CD14-positive monocyte (primary cell): Measurements from ENCODE around the gene ROBO1. TPM values are rescaled to one million over a fixed set of nuclear protein-coding genes. Genes with fewer than 3 reads are reported as not detected.

Source experiments
- DNase-seq, 3 donors: peaks; one replicate each; pipeline ENCODE4 v3.0.0-alpha.2; 2011 to 2022
- H2AFZ ChIP-seq: 2 replicates; pipeline ENCODE4 v1.6.0; 2012; ENCODE audit warnings: mild to moderate bottlenecking, low read depth, low read length, inconsistent platforms; ENCODE audit not compliant: insufficient read depth, poor library complexity, severe bottlenecking
- H3K27ac ChIP-seq, 2 donors: 1 replicate in 1 of 2; 2 replicates in 1 of 2; pipeline ENCODE4 v1.5.1; 2012 to 2013; ENCODE audit warnings: low read length in 2 of 2, control low read depth in 1 of 2, inconsistent platforms in 1 of 2, low read depth in 1 of 2, mild to moderate bottlenecking in 1 of 2
- H3K27me3 ChIP-seq, 2 donors: one replicate each; pipeline versions ENCODE4 v1.6.0 to v1.6.1; 2011 to 2013; ENCODE audit warnings: low read length in 2 of 2; ENCODE audit not compliant: control insufficient read depth in 2 of 2, insufficient read depth in 2 of 2
- H3K36me3 ChIP-seq, 2 donors: replicated peaks in 1 of 2; 1 replicate in 1 of 2; 2 replicates in 1 of 2; pipeline versions ENCODE4 v1.5.1 to v1.6.1; 2012 to 2013; ENCODE audit warnings: low read length in 2 of 2, control low read depth in 1 of 2, inconsistent platforms in 1 of 2, mild to moderate bottlenecking in 1 of 2; ENCODE audit not compliant: insufficient read depth in 2 of 2, control insufficient read depth in 1 of 2
- H3K4me1 ChIP-seq, 2 donors: 1 replicate in 1 of 2; 2 replicates in 1 of 2; pipeline versions ENCODE4 v1.5.1 to v1.6.1; 2012 to 2013; ENCODE audit warnings: low read length in 2 of 2, control low read depth in 1 of 2, inconsistent platforms in 1 of 2, mild to moderate bottlenecking in 1 of 2, moderate library complexity in 1 of 2; ENCODE audit not compliant: insufficient read depth in 2 of 2, control insufficient read depth in 1 of 2
- H3K4me2 ChIP-seq: replicated peaks from 2 replicates; pipeline ENCODE3; 2012; ENCODE audit warnings: low read length, moderate library complexity, mild to moderate bottlenecking; ENCODE audit not compliant: poor library complexity, severe bottlenecking; ENCODE audit errors: extremely low read depth
- H3K4me3 ChIP-seq, 3 experiments: fragments of 200-600 bp in 1 of 3; sonication (generic) in 1 of 3; replicated peaks in 1 of 3; 1 replicate in 2 of 3; 2 replicates in 1 of 3; pipeline ENCODE4 v1.5.1; 2011 to 2013; ENCODE audit warnings: low read length in 3 of 3, mild to moderate bottlenecking in 3 of 3, control low read depth in 2 of 3, low read depth in 2 of 3, inconsistent platforms in 1 of 3, moderate library complexity in 1 of 3
- H3K79me2 ChIP-seq: 2 replicates; pipeline ENCODE4 v1.6.0; 2012; ENCODE audit warnings: mild to moderate bottlenecking, control low read depth, inconsistent platforms, low read length, moderate library complexity; ENCODE audit not compliant: insufficient read depth
- H3K9ac ChIP-seq: 2 replicates; pipeline ENCODE4 v1.6.0; 2017; ENCODE audit warnings: low read length, mild to moderate bottlenecking; ENCODE audit not compliant: insufficient read depth, poor library complexity, severe bottlenecking
- H3K9me3 ChIP-seq, 2 donors: replicated peaks in 1 of 2; 1 replicate in 1 of 2; 2 replicates in 1 of 2; pipeline versions ENCODE4 v1.5.1 to v1.6.1; 2012 to 2013; ENCODE audit warnings: low read length in 2 of 2, control low read depth in 1 of 2; ENCODE audit not compliant: control insufficient read depth in 1 of 2, insufficient read depth in 1 of 2
- H4K20me1 ChIP-seq: 2 replicates; pipeline ENCODE4 v1.6.0; 2012; ENCODE audit warnings: mild to moderate bottlenecking, low read length, control low read depth, moderate library complexity; ENCODE audit not compliant: insufficient read depth
- H3K27ac Mint-ChIP-seq, 7 donors: one replicate each; pipeline ENCODE4 v1.8.0; 2020; ENCODE audit warnings: mild to moderate bottlenecking in 7 of 7, mixed read lengths in 7 of 7, moderate library complexity in 6 of 7, inconsistent platforms in 2 of 7
- H3K27me3 Mint-ChIP-seq, 3 donors: one replicate each; pipeline ENCODE4 v1.8.0; 2021 to 2022; ENCODE audit warnings: low read depth in 3 of 3, mild to moderate bottlenecking in 3 of 3, mixed read lengths in 3 of 3, moderate library complexity in 3 of 3, inconsistent platforms in 1 of 3
- H3K36me3 Mint-ChIP-seq, 2 donors: one replicate each; pipeline ENCODE4 v1.8.0; 2020; ENCODE audit warnings: mixed read lengths in 2 of 2, inconsistent platforms in 1 of 2, mild to moderate bottlenecking in 1 of 2
- H3K4me1 Mint-ChIP-seq: one replicate; pipeline ENCODE4 v1.8.0; 2020; ENCODE audit warnings: mild to moderate bottlenecking, mixed read lengths
- H3K4me3 Mint-ChIP-seq, 2 donors: one replicate each; pipeline ENCODE4 v1.8.0; 2020; ENCODE audit warnings: mild to moderate bottlenecking in 2 of 2, mixed read lengths in 2 of 2, moderate library complexity in 1 of 2
- H3K9me3 Mint-ChIP-seq, 7 donors: one replicate each; pipeline ENCODE4 v1.8.0; 2020 to 2022; ENCODE audit warnings: mixed read lengths in 7 of 7, mild to moderate bottlenecking in 6 of 7, moderate library complexity in 6 of 7, inconsistent platforms in 2 of 7
- WGBS: methylation state at CpG from one replicate; pipeline ENCODE4 v1.1.5; 2013; ENCODE audit warnings: missing lambda C conversion rate; ENCODE audit not compliant: insufficient coverage; 5-methylcytosine and 5-hydroxymethylcytosine counted together
- intact Hi-C, 2 donors: fragments of 100-400 bp; cut with micrococcal nuclease; formaldehyde crosslinking; loops; one replicate each; pipeline versions ENCODE4 v1.15.0 to v1.15.1; 2023
- polyA plus RNA-seq, 3 donors: library from polyadenylated mRNA; depleted of rRNA in 1 of 3; unstranded in 2 of 3; stranded (reverse) in 1 of 3; fragments of 300-500 nt in 2 of 3; fragments of >200 nt in 1 of 3; fragmentation: Illumina TruSeq in 2 of 3; gene quantifications; 1 replicate in 2 of 3; 2 replicates in 1 of 3; pipeline ENCODE4 v1.2.3, GENCODE V29; 2012 to 2021
- TF ChIP-seq, protein P1 (sequence below): fragments of 200-600 bp; IDR thresholded peaks from one replicate; pipeline ENCODE4 v1.8.0; 2022; ENCODE audit warnings: antibody characterized with exemption, mild to moderate bottlenecking

ROBO1 gene
- polyA plus RNA-seq, 3 donors = 0.09 to 0.10 TPM; not detected in 1

DNA sequence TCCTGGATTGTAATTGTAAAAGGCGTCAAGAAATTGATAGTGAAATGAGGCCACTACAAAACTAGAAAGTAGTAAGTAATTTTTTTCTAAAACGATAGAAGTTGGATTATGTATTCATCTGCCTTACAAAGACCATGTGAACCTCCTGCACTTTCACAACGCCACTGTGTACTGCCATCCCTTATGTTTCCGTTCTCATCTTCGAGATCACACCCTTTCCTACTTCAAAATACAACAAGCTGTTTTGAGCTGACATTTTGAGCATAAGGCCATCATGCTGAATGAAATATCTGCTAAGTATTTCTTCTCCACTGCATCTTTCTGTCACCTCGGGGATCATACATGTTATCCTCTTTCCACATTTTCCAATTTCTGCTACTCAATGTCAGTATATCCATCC, 885.5 kb downstream of the ROBO1 start:
- TF ChIP-seq, protein P1, sequence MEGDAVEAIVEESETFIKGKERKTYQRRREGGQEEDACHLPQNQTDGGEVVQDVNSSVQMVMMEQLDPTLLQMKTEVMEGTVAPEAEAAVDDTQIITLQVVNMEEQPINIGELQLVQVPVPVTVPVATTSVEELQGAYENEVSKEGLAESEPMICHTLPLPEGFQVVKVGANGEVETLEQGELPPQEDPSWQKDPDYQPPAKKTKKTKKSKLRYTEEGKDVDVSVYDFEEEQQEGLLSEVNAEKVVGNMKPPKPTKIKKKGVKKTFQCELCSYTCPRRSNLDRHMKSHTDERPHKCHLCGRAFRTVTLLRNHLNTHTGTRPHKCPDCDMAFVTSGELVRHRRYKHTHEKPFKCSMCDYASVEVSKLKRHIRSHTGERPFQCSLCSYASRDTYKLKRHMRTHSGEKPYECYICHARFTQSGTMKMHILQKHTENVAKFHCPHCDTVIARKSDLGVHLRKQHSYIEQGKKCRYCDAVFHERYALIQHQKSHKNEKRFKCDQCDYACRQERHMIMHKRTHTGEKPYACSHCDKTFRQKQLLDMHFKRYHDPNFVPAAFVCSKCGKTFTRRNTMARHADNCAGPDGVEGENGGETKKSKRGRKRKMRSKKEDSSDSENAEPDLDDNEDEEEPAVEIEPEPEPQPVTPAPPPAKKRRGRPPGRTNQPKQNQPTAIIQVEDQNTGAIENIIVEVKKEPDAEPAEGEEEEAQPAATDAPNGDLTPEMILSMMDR = no peak
- no peaks in the 10 kb centered on the region for H3K4me1 Mint-ChIP-seq
- 94% methylated on average over 4 of the region's 6 CpGs for WGBS

DNA sequence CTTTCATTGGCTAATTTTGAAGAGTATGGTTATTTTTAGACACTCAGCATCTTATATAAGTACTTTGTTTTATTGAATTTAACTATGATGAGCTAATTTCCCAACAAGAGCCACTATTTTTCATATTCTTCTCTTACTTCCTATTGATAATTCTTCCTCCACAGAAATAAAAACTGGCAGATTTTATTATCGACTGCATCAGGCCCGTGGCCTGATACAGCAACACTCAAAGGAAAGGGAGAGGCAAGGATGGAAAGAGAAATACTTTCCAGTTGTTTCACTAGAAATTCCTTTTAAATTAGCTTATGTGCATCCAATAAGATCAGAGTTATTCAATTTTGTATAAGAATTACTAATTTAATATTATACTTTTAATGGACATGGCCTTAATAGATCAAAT, 886.3 kb downstream of the ROBO1 start:
- no peaks in the 10 kb centered on the region for H4K20me1 ChIP-seq
- H2AFZ ChIP-seq = no peak overlapping the region
- H3K9me3 ChIP-seq = no peaks in the 10 kb centered on the region
- no peak overlapping the region for H3K4me3 ChIP-seq
- no peak overlapping the region for H3K4me3 Mint-ChIP-seq
- no peak overlapping the region for H3K4me2 ChIP-seq
- peaks cover 0 to 16% (median 3%) of the 10 kb centered on the region in 7 donors for H3K9me3 Mint-ChIP-seq
- no peaks in the 10 kb centered on the region for H3K4me1 Mint-ChIP-seq
- H3K36me3 Mint-ChIP-seq = no peaks in the 10 kb centered on the region
- no peaks in the 10 kb centered on the region for H3K79me2 ChIP-seq
- TF ChIP-seq, protein P1 = no peak
- H3K27ac ChIP-seq = no peak overlapping the region
- no peak overlapping the region for H3K27ac Mint-ChIP-seq
- no peak overlapping the region for H3K9ac ChIP-seq
- H3K36me3 ChIP-seq = no peaks in the 10 kb centered on the region
- WGBS = no CpG with 5 or more reads among the region's 2 CpGs
- peaks cover 0 to 3% (median 2%) of the 10 kb centered on the region in 3 donors for H3K27me3 Mint-ChIP-seq
- no peaks in the 10 kb centered on the region for H3K27me3 ChIP-seq
- no peak for DNase-seq
- H3K4me1 ChIP-seq = no peaks in the 10 kb centered on the region
- intact Hi-C loops = no loop called here

More for the DNA sequence above, 885.5 kb downstream of the ROBO1 start:
- no peak overlapping the region for H3K27ac Mint-ChIP-seq
- peaks cover 0 to 3% (median 2%) of the 10 kb centered on the region in 3 donors for H3K27me3 Mint-ChIP-seq
- Histone ChIP-seq H3K9me3 (no peaks in the 10 kb centered on the region), H3K36me3 (no peaks in the 10 kb centered on the region), H3K27me3 (no peaks in the 10 kb centered on the region), H3K4me2 (no peak overlapping the region), H3K27ac (no peak overlapping the region), H3K79me2 (no peaks in the 10 kb centered on the region), H3K9ac (no peak overlapping the region), H4K20me1 (no peaks in the 10 kb centered on the region), H3K4me1 (no peaks in the 10 kb centered on the region), H2AFZ (no peak overlapping the region), H3K4me3 (no peak overlapping the region)
- intact Hi-C loops = no loop called here
- no peaks in the 10 kb centered on the region for H3K36me3 Mint-ChIP-seq
- no peak overlapping the region for H3K4me3 Mint-ChIP-seq
- peaks cover 0 to 16% (median 3%) of the 10 kb centered on the region in 7 donors for H3K9me3 Mint-ChIP-seq
- DNase-seq = no peak
